Tibial artery (tissue), 4 donors: ENCODE data around the gene CNTROB.

Source experiments
- DNase-seq, 2 donors: peaks; one replicate each; pipeline ENCODE4 v3.0.0-alpha.2; 2019
- H3K27ac ChIP-seq, 2 donors: fragments of 200-600 bp; sonication (generic) in 1 of 2; 1 replicate in 1 of 2; 2 replicates in 1 of 2; pipeline ENCODE4 v1.5.1; 2018 to 2019; ENCODE audit warnings: mild to moderate bottlenecking in 1 of 2
- H3K27me3 ChIP-seq, 2 donors: fragments of 200-600 bp; sonication (generic) in 1 of 2; one replicate each; pipeline versions ENCODE4 v1.5.1 to v1.6.0; 2016 to 2019
- H3K36me3 ChIP-seq, 3 donors: fragments of 200-600 bp; sonication (generic) in 2 of 3; one replicate each; pipeline ENCODE4 v1.5.1; 2016 to 2019; ENCODE audit warnings: mild to moderate bottlenecking in 2 of 3
- H3K4me1 ChIP-seq, 4 donors: fragments of 200-600 bp; sonication (generic) in 2 of 4; 1 replicate in 3 of 4; 2 replicates in 1 of 4; pipeline ENCODE4 v1.5.1; 2016 to 2019
- H3K4me3 ChIP-seq, 2 donors: fragments of 200-600 bp; sonication (generic) in 1 of 2; 1 replicate in 1 of 2; 2 replicates in 1 of 2; pipeline ENCODE4 v1.5.1; 2018 to 2019; ENCODE audit warnings: mild to moderate bottlenecking in 2 of 2
- H3K9me3 ChIP-seq, 3 donors: fragments of 200-600 bp; sonication (generic) in 1 of 3; one replicate each; pipeline ENCODE4 v1.5.1; 2016 to 2019
- intact Hi-C: fragments of 100-400 bp; cut with DNase I; formaldehyde crosslinking; loops from one replicate; pipeline ENCODE4 v1.15.0; 2023; ENCODE audit warnings: low total_unique reads
- TF ChIP-seq, protein P1 (sequence below), 2 experiments: fragments of 200-600 bp in 1 of 2; fragments of 450-650 bp in 1 of 2; IDR thresholded peaks; one replicate each; pipeline ENCODE4 v1.5.1; 2017 to 2019; ENCODE audit warnings: antibody characterized with exemption in 2 of 2, mild to moderate bottlenecking in 1 of 2, moderate library complexity in 1 of 2

The CNTROB gene

GRCh38 chr17:7910711-7911110 lies 21.3 kb upstream of the CNTROB start:
- no peak overlapping the region for H3K27ac ChIP-seq
- TF ChIP-seq, protein P1, sequence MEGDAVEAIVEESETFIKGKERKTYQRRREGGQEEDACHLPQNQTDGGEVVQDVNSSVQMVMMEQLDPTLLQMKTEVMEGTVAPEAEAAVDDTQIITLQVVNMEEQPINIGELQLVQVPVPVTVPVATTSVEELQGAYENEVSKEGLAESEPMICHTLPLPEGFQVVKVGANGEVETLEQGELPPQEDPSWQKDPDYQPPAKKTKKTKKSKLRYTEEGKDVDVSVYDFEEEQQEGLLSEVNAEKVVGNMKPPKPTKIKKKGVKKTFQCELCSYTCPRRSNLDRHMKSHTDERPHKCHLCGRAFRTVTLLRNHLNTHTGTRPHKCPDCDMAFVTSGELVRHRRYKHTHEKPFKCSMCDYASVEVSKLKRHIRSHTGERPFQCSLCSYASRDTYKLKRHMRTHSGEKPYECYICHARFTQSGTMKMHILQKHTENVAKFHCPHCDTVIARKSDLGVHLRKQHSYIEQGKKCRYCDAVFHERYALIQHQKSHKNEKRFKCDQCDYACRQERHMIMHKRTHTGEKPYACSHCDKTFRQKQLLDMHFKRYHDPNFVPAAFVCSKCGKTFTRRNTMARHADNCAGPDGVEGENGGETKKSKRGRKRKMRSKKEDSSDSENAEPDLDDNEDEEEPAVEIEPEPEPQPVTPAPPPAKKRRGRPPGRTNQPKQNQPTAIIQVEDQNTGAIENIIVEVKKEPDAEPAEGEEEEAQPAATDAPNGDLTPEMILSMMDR (IDR thresholded peaks at IDR 0.05), result no peak
- no peaks in the 10 kb centered on the region for H3K27me3 ChIP-seq
- no peaks in the 10 kb centered on the region for H3K9me3 ChIP-seq
- H3K4me1 ChIP-seq, result peaks cover 0 to 11% (median 7%) of the 10 kb centered on the region in 4 donors
- H3K36me3 ChIP-seq, result peaks cover 0 to 66% (median 31%) of the 10 kb centered on the region in 3 donors
- no peak overlapping the region for H3K4me3 ChIP-seq
- intact Hi-C loops, result no loop called here
- DNase-seq, result no peak

DNA sequence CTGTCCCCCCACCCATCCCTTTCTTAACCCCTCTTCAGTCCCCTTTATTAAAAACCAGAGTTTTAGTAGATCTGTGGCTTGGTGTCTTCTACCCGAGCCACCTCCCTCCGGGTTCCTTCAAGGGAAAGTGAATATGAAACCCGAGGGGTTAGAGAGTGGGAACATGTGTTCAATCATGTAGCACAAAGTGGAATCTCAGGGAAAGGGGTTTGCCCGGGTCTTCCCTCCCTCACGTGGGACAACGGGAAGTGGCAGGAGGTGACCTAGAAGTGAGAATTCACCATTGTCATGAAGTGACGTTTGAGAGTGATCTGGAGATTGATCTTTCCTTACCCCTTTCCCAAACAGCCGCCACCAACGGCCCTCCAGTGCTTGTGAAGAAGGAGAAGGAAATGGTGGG lies 20.9 kb upstream of the CNTROB start:
- Histone ChIP-seq H3K36me3 (peaks cover 0 to 62% (median 27%) of the 10 kb centered on the region in 3 donors), H3K4me1 (peaks cover 0 to 13% (median 8%) of the 10 kb centered on the region in 4 donors), H3K4me3 (no peak overlapping the region), H3K9me3 (no peaks in the 10 kb centered on the region), H3K27ac (no peak overlapping the region), H3K27me3 (no peaks in the 10 kb centered on the region)
- DNase-seq, result no peak
- TF ChIP-seq, protein P1 (IDR thresholded peaks at IDR 0.05), result no peak
- intact Hi-C loops, result no loop called here

DNA sequence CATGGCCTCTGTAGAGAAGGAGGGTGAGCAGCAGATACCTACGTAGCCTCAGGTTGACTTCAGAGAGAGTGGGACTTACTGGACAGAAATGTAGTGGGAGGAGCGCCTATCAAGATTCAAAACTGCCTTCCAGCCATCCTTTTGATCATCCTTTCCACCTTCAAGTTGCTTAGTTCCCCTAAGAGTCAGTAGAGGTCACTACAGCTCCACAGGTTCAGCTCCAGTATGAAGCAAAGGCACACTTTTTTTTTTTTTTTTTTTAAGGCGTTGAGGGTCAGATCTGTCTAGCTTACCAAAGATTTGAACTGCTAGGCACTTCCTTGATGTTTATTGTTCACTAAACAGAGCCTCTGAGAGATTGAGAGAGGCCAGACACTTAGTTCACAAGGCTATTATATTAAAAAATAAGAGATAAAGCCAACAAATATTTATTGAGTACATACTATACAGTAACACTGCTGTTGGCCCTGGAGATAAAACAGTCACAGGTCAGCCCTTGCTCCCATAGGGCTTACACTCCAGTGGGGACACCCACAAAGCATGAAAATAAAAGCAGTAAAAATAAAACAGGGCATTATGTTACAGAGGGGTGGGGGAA lies 19.0 kb upstream of the CNTROB start:
- intact Hi-C loops, result loop anchor here (2.0 kb wide), 1 partner anchor 74 kb away; no protein-coding TSS in a partner anchor
- TF ChIP-seq, protein P1 (IDR thresholded peaks at IDR 0.05), result peak; percentile 65 to 70
- no peak overlapping the region for H3K27ac ChIP-seq
- H3K4me1 ChIP-seq, result peaks cover 0 to 22% (median 14%) of the 10 kb centered on the region in 4 donors
- no peaks in the 10 kb centered on the region for H3K27me3 ChIP-seq
- H3K9me3 ChIP-seq, result no peaks in the 10 kb centered on the region
- no peak overlapping the region for H3K4me3 ChIP-seq
- H3K36me3 ChIP-seq, result peaks cover 0 to 43% (median 18%) of the 10 kb centered on the region in 3 donors
- no peak for DNase-seq

DNA sequence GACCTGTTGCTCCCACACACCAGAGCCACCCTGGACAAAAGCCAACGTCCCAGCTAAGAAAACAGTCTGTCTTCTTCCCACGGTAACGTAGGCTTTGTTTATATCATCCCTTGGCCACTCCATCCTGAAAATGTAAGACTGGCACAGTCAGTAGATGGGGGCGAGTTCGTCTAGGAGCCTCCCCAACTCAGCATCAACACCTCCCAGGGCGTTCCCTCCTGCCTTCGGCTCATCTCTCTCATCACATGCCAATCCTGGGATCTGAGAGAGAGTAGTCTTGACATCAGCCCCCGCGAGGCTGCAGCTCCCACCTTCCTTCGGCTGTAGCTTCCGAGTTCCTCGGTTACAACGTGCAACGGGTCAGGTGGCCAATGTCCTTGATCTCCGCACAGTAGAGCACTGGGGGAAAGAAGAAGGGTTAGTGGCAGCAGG lies 16.8 kb upstream of the CNTROB start:
- no peaks in the 10 kb centered on the region for H3K9me3 ChIP-seq
- H3K4me1 ChIP-seq, result peaks cover 0 to 22% (median 14%) of the 10 kb centered on the region in 4 donors
- peak in 1 of 2 donors; percentile 78 for DNase-seq
- H3K36me3 ChIP-seq, result peaks cover 0 to 22% (median 8%) of the 10 kb centered on the region in 3 donors
- H3K27ac ChIP-seq, result peak overlapping the region; percentile 85 to 93
- intact Hi-C loops, result no loop called here
- TF ChIP-seq, protein P1 (IDR thresholded peaks at IDR 0.05), result no peak
- no peaks in the 10 kb centered on the region for H3K27me3 ChIP-seq
- H3K4me3 ChIP-seq, result peak overlapping the region; percentile 58 to 59

DNA sequence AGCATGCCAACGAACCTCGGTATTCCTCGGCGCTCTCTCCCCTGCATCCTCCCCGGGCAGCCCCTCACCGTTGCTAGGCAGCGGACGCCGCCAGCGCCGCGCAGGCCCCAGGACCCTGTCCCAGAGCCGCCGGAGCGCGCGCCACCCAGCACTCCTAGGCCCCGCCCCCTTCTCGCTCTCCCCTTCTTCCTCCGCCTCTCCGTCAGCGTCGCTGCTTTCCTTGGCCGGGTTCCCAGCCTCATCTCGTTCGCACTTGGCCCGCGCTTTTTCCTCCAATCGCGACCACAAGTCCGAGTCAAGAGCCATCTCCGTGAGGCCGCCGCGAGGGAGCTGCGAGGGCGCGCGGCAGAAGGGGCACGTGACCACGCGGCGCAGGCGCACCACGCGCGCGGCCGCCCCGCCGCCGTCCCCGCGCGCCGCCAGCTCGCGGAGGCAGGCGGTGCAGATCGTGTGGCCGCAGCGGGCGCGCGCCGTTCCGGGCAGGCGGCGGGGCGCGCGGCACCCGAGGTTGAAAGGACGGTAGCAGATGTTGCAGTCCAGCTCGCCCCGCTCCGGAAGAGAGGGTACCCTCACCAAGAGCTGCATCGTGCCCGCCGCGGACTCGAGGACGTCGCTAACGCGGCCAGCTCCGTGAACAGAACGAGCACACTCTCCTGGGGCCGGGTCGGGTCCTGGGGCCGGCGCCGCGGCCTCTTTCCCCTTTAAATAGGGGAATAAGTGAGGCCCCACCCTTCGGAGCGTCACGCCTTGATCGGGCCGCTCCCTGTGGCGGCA lies 16.2 kb upstream of the CNTROB start, which contains the start of gene RNF227:
RNF227 (minus strand) TSS at position 679 of the 774 bp plus-strand sequence; CDS start at position 585, 94 bp downstream.
- peak; percentile 90 to 96 for DNase-seq
- no peaks in the 10 kb centered on the region for H3K9me3 ChIP-seq
- intact Hi-C loops, result no loop called here
- TF ChIP-seq, protein P1 (IDR thresholded peaks at IDR 0.05), result peak in 1 of 2 experiments; percentile 23
- H3K4me3 ChIP-seq, result peak within 1 kb of the TSS; percentile 58 to 59
- H3K27ac ChIP-seq, result peak within 1 kb of the TSS; percentile 85 to 93
- H3K27me3 ChIP-seq, result no peaks in the 10 kb centered on the region
- H3K4me1 ChIP-seq, result peaks cover 0 to 22% (median 14%) of the 10 kb centered on the region in 4 donors
- H3K36me3 ChIP-seq, result peaks cover 0 to 16% (median 1%) of the 10 kb centered on the region in 3 donors
